A549 (cell line): ENCODE data around the gene VANGL1.

Source experiments
- CBX2 ChIP-seq: fragments of 200-600 bp; sonication (generic); IDR thresholded peaks from 2 replicates; pipeline ENCODE4 v1.6.1; 2016; ENCODE audit warnings: low read depth, mild to moderate bottlenecking, borderline replicate concordance
- EP300 ChIP-seq, 2 experiments: fragments of >200 bp; sonication (Bioruptor Twin); formaldehyde crosslinking; IDR thresholded peaks; 2 replicates in 1 of 2; 3 replicates in 1 of 2; pipeline ENCODE4 v1.6.1; 2016 to 2017
- MAZ ChIP-seq: fragments of 150-350 bp; IDR thresholded peaks from 2 replicates; pipeline ENCODE4 v1.6.1; 2014; ENCODE audit warnings: antibody characterized with exemption, low read depth, low read length, borderline replicate concordance
- MYC ChIP-seq: IDR thresholded peaks from 2 replicates; pipeline ENCODE4 v1.6.1; 2012; ENCODE audit warnings: mild to moderate bottlenecking, inconsistent platforms, low read length, improper control_type of control experiment, borderline replicate concordance
- NFE2L2 ChIP-seq: fragments of 150-350 bp; conservative IDR thresholded peaks from 2 replicates; pipeline ENCODE4 v1.6.1; 2014; ENCODE audit warnings: low read length
- POLR2A ChIP-seq: IDR thresholded peaks from 2 replicates; pipeline ENCODE4 v1.6.1; 2012; ENCODE audit warnings: mild to moderate bottlenecking, low read length
- RAD21 ChIP-seq, 2 experiments: fragments of >200 bp in 1 of 2; sonication (Bioruptor Twin) in 1 of 2; formaldehyde crosslinking in 1 of 2; IDR thresholded peaks in 1 of 2; conservative IDR thresholded peaks in 1 of 2; 2 replicates in 1 of 2; 3 replicates in 1 of 2; pipeline ENCODE4 v1.6.1; 2012 to 2018; ENCODE audit warnings: inconsistent platforms in 1 of 2
- RCOR1 ChIP-seq: fragments of 150-350 bp; IDR thresholded peaks from 2 replicates; pipeline ENCODE4 v1.6.1; 2014; ENCODE audit warnings: antibody characterized with exemption, low read length, low read depth
- RFX5 ChIP-seq: fragments of 450-650 bp; IDR thresholded peaks from 2 replicates; pipeline ENCODE4 v1.7.1; 2014; ENCODE audit warnings: antibody characterized with exemption, mild to moderate bottlenecking, moderate library complexity
- TF ChIP-seq, protein P1 (sequence below): fragments of >200 bp; sonication (Bioruptor Twin); formaldehyde crosslinking; IDR thresholded peaks from 3 replicates; pipeline ENCODE4 v1.5.1; 2016
- TF ChIP-seq, protein P2 (sequence below): IDR thresholded peaks from 2 replicates; pipeline ENCODE4 v1.6.1; 2012
- TF ChIP-seq, protein P3 (sequence below): fragments of 200-600 bp; sonication (generic); IDR thresholded peaks from 2 replicates; pipeline ENCODE4 v1.6.1; 2016; ENCODE audit warnings: antibody characterized with exemption, mild to moderate bottlenecking, moderate library complexity

DNA sequence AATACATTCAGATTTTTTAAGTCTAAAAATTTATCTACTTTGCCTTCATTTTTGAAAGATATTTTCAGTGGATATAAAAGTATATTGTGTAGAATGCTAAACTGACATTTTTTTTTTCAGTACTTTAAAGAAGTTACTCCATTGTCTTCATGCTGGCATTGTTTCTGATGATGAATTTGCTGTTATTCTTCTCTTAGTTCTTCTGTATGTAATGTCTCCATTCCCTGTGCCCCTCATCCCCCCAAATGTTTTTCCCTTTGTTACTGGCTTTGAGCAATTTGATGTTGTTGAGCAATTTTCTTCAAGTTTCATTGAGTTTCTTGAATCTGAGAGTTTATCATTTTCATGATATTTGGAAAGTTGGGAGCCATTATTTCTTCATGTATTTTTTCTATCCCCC, 20.8 kb upstream of the VANGL1 start:
- TF ChIP-seq, protein P1, sequence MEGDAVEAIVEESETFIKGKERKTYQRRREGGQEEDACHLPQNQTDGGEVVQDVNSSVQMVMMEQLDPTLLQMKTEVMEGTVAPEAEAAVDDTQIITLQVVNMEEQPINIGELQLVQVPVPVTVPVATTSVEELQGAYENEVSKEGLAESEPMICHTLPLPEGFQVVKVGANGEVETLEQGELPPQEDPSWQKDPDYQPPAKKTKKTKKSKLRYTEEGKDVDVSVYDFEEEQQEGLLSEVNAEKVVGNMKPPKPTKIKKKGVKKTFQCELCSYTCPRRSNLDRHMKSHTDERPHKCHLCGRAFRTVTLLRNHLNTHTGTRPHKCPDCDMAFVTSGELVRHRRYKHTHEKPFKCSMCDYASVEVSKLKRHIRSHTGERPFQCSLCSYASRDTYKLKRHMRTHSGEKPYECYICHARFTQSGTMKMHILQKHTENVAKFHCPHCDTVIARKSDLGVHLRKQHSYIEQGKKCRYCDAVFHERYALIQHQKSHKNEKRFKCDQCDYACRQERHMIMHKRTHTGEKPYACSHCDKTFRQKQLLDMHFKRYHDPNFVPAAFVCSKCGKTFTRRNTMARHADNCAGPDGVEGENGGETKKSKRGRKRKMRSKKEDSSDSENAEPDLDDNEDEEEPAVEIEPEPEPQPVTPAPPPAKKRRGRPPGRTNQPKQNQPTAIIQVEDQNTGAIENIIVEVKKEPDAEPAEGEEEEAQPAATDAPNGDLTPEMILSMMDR: no peak
- TF ChIP-seq POLR2A (no peak), EP300 (IDR thresholded peaks at IDR 0.05) (no peak), MYC (no peak), RFX5 (no peak), NFE2L2 (no peak), RCOR1 (no peak), CBX2 (no peak), MAZ (no peak), RAD21 (conservative IDR thresholded peaks at IDR 0.05 in 1 of 2, IDR thresholded peaks at IDR 0.05 in 1 of 2) (no peak)
- TF ChIP-seq, protein P2, sequence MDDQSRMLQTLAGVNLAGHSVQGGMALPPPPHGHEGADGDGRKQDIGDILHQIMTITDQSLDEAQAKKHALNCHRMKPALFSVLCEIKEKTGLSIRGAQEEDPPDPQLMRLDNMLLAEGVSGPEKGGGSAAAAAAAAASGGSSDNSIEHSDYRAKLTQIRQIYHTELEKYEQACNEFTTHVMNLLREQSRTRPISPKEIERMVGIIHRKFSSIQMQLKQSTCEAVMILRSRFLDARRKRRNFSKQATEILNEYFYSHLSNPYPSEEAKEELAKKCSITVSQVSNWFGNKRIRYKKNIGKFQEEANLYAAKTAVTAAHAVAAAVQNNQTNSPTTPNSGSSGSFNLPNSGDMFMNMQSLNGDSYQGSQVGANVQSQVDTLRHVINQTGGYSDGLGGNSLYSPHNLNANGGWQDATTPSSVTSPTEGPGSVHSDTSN: no peak
- TF ChIP-seq, protein P3, sequence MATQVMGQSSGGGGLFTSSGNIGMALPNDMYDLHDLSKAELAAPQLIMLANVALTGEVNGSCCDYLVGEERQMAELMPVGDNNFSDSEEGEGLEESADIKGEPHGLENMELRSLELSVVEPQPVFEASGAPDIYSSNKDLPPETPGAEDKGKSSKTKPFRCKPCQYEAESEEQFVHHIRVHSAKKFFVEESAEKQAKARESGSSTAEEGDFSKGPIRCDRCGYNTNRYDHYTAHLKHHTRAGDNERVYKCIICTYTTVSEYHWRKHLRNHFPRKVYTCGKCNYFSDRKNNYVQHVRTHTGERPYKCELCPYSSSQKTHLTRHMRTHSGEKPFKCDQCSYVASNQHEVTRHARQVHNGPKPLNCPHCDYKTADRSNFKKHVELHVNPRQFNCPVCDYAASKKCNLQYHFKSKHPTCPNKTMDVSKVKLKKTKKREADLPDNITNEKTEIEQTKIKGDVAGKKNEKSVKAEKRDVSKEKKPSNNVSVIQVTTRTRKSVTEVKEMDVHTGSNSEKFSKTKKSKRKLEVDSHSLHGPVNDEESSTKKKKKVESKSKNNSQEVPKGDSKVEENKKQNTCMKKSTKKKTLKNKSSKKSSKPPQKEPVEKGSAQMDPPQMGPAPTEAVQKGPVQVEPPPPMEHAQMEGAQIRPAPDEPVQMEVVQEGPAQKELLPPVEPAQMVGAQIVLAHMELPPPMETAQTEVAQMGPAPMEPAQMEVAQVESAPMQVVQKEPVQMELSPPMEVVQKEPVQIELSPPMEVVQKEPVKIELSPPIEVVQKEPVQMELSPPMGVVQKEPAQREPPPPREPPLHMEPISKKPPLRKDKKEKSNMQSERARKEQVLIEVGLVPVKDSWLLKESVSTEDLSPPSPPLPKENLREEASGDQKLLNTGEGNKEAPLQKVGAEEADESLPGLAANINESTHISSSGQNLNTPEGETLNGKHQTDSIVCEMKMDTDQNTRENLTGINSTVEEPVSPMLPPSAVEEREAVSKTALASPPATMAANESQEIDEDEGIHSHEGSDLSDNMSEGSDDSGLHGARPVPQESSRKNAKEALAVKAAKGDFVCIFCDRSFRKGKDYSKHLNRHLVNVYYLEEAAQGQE: no peak
